ENCODE results near the gene KEAP1. TPM values are rescaled to one million over a fixed set of nuclear protein-coding genes. Genes with fewer than 3 reads are reported as not detected.

Gene KEAP1
- total and polyA plus RNA-seq, 3 donors from 2014 or later, result 40.7 to 61.0 (median 54.1) TPM

DNA sequence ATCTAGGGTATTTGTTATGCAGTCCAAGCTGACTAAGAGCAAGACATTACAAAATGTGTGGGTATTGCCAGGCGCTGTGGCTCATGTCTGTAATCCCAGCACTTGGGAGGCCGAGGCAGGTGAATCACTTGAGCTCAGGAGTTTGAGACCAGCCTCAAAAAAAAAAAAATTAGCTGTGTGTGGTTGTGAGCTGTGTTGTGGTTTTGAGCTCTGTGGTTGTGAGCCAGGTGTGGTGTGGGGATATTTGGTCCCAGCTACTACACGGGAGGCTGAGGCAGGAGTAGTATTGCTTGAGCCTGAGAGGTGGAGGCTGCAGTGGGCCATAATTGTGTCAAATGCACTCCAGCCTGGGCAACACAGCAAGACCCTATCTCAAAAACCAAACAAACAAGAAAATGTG, 5.6 kb upstream of the KEAP1 start:
- WGBS, 2 donors, result 92 to 95% methylated on average over 3 of the region's 3 CpGs
- no peak for TF ChIP-seq POLR2A (IDR thresholded peaks at IDR 0.05)
- TF ChIP-seq, protein P1, sequence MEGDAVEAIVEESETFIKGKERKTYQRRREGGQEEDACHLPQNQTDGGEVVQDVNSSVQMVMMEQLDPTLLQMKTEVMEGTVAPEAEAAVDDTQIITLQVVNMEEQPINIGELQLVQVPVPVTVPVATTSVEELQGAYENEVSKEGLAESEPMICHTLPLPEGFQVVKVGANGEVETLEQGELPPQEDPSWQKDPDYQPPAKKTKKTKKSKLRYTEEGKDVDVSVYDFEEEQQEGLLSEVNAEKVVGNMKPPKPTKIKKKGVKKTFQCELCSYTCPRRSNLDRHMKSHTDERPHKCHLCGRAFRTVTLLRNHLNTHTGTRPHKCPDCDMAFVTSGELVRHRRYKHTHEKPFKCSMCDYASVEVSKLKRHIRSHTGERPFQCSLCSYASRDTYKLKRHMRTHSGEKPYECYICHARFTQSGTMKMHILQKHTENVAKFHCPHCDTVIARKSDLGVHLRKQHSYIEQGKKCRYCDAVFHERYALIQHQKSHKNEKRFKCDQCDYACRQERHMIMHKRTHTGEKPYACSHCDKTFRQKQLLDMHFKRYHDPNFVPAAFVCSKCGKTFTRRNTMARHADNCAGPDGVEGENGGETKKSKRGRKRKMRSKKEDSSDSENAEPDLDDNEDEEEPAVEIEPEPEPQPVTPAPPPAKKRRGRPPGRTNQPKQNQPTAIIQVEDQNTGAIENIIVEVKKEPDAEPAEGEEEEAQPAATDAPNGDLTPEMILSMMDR (IDR thresholded peaks at IDR 0.05), result no peak
- no peaks in the 10 kb centered on the region for H3K36me3 ChIP-seq (ENCODE audit: low read depth, missing control alignments)
- no peak overlapping the region for H3K4me3 ChIP-seq
- no peak overlapping the region for H3K27ac ChIP-seq
- no peak for DNase-seq
- H3K4me1 ChIP-seq, result peaks cover 4% of the 10 kb centered on the region
- intact Hi-C loops (cut with DNase I; ENCODE audit: low total_unique reads), result no loop called here
- no peaks in the 10 kb centered on the region for H3K9me3 ChIP-seq
- H3K27me3 ChIP-seq, result no peaks in the 10 kb centered on the region

DNA sequence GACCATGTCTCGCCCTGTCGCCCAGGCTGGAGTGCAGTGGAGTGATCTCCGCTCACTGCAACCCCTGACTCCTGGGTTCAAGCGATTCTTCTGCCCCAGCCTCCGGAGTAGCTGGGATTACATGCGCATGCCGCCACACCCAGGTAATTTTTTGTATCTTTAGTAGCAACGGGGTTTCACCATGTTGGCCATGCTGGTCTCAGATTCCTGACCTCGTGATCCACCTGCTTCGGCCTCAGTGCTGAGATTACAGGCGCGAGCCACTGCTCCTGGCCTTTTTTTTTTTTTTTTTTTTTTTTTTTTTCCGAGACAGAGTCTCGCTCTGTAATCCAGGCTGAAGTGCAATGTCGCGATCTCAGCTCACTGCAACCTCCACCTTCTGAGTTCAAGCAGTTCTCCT, 4.9 kb upstream of the KEAP1 start:
- Histone ChIP-seq H3K4me3 (no peak overlapping the region), H3K36me3 (ENCODE audit: low read depth, missing control alignments) (no peaks in the 10 kb centered on the region), H3K4me1 (peaks cover 4% of the 10 kb centered on the region), H3K27me3 (no peaks in the 10 kb centered on the region), H3K9me3 (no peaks in the 10 kb centered on the region), H3K27ac (no peak overlapping the region)
- intact Hi-C loops (cut with DNase I; ENCODE audit: low total_unique reads), result no loop called here
- TF ChIP-seq, protein P1 (IDR thresholded peaks at IDR 0.05), result no peak
- no peak for TF ChIP-seq POLR2A (IDR thresholded peaks at IDR 0.05)
- 86 to 95% methylated on average over 16 of the region's 16 CpGs for WGBS, 2 donors
- DNase-seq, result no peak

DNA sequence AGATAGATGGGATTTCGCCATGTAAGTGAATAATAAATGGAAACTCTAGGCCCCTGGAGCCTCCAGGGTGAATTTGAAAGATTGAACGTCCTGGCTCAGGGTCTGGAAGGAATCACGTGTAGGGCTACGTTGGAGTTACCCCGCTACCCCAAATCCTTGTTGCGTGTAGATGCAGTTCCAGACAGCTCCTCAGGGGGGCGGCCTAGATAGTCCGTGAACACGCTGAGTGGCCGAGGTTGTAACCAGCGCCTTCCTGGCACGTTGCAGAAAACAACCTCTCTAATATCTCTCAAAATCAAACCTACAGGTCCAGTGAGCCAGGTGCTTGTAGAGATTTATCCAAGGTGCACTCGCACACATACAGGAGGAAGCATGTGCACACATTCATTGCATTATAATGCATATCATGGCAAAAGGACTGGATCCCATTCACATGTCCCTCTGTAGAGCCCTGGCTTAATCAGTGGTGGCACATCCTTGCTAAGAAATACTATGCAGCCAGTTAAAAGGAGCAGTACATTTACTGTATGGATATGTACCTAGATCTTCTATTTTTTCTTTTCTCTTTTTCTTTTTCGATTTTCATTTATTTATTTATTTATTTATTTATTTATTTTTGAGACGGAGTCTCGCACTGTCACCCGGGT, 2.5 kb upstream of the KEAP1 start:
- no peaks in the 10 kb centered on the region for H3K36me3 ChIP-seq (ENCODE audit: low read depth, missing control alignments)
- no peaks in the 10 kb centered on the region for H3K27me3 ChIP-seq
- intact Hi-C loops (cut with DNase I; ENCODE audit: low total_unique reads), result no loop called here
- H3K27ac ChIP-seq, result no peak overlapping the region
- WGBS, 2 donors, result 17 to 26% methylated on average over 17 of the region's 17 CpGs
- peaks cover 13% of the 10 kb centered on the region for H3K4me1 ChIP-seq
- H3K9me3 ChIP-seq, result no peaks in the 10 kb centered on the region
- H3K4me3 ChIP-seq, result no peak overlapping the region
- TF ChIP-seq, protein P1 (IDR thresholded peaks at IDR 0.05), result peak; percentile 16 to 84 (median 62)
- TF ChIP-seq POLR2A (IDR thresholded peaks at IDR 0.05), result no peak
- peak; percentile 88 for DNase-seq

DNA sequence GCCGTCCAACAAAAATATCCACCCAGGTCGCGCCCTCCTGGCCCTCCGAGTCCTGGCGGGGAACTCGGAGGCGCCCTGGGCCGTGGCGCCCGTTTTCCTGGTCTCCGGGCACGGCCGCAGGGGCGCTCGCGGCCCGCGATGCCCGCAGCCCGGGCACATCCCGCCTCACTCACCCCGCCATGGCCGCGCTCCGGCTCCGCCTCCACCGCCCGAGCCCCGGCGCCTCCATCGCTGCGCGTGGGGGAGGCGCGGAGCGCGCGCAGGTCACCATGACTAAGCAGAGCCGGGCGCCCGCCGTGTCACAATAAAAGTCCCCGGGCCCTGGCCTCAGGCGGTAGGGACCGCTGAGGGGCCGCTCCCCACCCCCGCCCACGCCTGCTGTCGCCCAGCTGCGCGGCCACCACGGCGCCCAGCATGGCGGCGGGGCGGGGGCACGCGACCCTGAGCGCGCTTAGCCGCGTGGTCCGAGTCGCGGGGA, 593 bp downstream of the KEAP1 start:
- Histone ChIP-seq H3K36me3 (ENCODE audit: low read depth, missing control alignments) (no peaks in the 10 kb centered on the region), H3K27me3 (no peaks in the 10 kb centered on the region), H3K27ac (peak overlapping the region; percentile 84 to 93), H3K4me1 (peaks cover 13% of the 10 kb centered on the region), H3K9me3 (no peaks in the 10 kb centered on the region), H3K4me3 (peak overlapping the region; percentile 92 to 97)
- 0% methylated on average over 4 to 10 of the region's 65 CpGs for WGBS, 2 donors
- TF ChIP-seq, protein P1 (IDR thresholded peaks at IDR 0.05), result no peak
- no peak for TF ChIP-seq POLR2A (IDR thresholded peaks at IDR 0.05)
- DNase-seq, result peak; percentile 94
- intact Hi-C loops (cut with DNase I; ENCODE audit: low total_unique reads), result no loop called here

Data from testis (tissue), 3 donors.